Measurements from ENCODE around the gene CEL. TPM values are rescaled to one million over a fixed set of nuclear protein-coding genes. Genes with fewer than 3 reads are reported as not detected.

Gene CEL
- total and polyA plus RNA-seq, 9 donors, result 1.3 to 13.6 (median 2.8) TPM

DNA sequence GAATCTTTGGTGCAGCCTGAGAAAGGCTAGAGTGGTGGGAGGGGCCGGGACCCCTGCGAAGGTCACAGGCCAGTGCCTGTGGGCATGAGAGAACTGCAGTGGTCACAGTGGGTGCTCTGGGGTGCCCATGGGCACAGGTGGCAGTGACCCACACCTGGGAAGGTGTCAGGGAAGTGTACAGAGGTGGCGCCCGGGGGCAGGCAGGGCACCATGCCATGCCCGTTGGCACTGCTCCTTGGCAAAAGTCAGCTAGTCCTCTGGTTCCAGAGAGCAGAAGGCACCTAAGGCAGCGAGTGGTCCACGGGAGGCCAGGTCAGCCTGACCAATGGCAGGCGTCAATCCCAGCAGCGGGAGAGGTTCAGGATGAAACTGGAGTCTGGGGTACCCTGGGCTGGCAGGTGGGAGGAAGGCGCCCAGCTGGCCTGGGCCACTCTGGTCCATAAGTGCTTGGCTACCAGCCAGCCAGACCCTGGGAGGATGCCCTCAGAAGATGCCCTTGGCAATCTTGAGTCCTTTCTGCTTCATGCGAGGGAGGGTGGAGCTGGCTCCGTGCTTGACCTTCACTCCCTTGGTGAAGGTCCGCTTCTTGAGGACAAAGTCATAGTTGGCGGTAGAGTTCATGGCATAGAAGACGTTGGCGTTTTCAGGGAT, 36.4 kb downstream of the CEL start:
- Histone ChIP-seq H3K27me3 (no peaks in the 10 kb centered on the region), H3K9me3 (no peaks in the 10 kb centered on the region), H3K4me3 (no peak overlapping the region), H3K36me3 (no peaks in the 10 kb centered on the region), H3K4me1 (ENCODE audit: insufficient read depth) (no peaks in the 10 kb centered on the region), H3K27ac (no peak overlapping the region)
- intact Hi-C loops (cut with DNase I), result no loop called here
- WGBS, 3 donors, result 86 to 88% (median 87%) methylated on average over 16 of the region's 16 CpGs
- DNase-seq, result no peak
- TF ChIP-seq, protein P1, sequence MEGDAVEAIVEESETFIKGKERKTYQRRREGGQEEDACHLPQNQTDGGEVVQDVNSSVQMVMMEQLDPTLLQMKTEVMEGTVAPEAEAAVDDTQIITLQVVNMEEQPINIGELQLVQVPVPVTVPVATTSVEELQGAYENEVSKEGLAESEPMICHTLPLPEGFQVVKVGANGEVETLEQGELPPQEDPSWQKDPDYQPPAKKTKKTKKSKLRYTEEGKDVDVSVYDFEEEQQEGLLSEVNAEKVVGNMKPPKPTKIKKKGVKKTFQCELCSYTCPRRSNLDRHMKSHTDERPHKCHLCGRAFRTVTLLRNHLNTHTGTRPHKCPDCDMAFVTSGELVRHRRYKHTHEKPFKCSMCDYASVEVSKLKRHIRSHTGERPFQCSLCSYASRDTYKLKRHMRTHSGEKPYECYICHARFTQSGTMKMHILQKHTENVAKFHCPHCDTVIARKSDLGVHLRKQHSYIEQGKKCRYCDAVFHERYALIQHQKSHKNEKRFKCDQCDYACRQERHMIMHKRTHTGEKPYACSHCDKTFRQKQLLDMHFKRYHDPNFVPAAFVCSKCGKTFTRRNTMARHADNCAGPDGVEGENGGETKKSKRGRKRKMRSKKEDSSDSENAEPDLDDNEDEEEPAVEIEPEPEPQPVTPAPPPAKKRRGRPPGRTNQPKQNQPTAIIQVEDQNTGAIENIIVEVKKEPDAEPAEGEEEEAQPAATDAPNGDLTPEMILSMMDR (IDR thresholded peaks at IDR 0.05), result no peak
- TF ChIP-seq POLR2A (IDR thresholded peaks at IDR 0.05), result no peak
- TF ChIP-seq EP300 (IDR thresholded peaks at IDR 0.05), result no peak

DNA sequence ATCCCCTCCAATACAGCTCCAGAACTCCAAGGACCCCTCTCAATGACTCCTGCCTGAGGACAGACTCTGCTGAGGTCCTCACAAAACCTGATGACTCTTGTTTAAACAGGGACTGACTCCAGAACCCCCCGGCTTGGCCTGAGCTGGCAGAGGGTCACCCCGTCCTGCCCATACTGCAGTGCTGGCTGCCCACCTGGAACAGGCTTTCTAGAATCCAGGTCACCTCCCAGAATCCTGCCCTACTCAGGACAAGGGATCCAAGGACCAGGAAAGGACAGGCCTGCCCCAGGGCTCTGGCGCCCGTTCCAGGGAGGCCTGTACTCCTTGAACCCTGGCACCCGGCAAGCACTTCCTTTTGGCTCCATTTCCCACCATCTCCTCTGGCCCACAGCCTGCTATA, 37.1 kb downstream of the CEL start:
- H3K9me3 ChIP-seq, result no peaks in the 10 kb centered on the region
- no peaks in the 10 kb centered on the region for H3K36me3 ChIP-seq
- H3K4me3 ChIP-seq, result no peak overlapping the region
- TF ChIP-seq, protein P1 (IDR thresholded peaks at IDR 0.05), result no peak
- no peak for TF ChIP-seq POLR2A (IDR thresholded peaks at IDR 0.05)
- TF ChIP-seq EP300 (IDR thresholded peaks at IDR 0.05), result no peak
- intact Hi-C loops (cut with DNase I), result no loop called here
- no peaks in the 10 kb centered on the region for H3K4me1 ChIP-seq (ENCODE audit: insufficient read depth)
- peak in 1 of 5 donors; percentile 24 for DNase-seq
- WGBS, 3 donors, result 86 to 97% (median 94%) methylated on average over 5 of the region's 5 CpGs
- no peak overlapping the region for H3K27ac ChIP-seq
- no peaks in the 10 kb centered on the region for H3K27me3 ChIP-seq

DNA sequence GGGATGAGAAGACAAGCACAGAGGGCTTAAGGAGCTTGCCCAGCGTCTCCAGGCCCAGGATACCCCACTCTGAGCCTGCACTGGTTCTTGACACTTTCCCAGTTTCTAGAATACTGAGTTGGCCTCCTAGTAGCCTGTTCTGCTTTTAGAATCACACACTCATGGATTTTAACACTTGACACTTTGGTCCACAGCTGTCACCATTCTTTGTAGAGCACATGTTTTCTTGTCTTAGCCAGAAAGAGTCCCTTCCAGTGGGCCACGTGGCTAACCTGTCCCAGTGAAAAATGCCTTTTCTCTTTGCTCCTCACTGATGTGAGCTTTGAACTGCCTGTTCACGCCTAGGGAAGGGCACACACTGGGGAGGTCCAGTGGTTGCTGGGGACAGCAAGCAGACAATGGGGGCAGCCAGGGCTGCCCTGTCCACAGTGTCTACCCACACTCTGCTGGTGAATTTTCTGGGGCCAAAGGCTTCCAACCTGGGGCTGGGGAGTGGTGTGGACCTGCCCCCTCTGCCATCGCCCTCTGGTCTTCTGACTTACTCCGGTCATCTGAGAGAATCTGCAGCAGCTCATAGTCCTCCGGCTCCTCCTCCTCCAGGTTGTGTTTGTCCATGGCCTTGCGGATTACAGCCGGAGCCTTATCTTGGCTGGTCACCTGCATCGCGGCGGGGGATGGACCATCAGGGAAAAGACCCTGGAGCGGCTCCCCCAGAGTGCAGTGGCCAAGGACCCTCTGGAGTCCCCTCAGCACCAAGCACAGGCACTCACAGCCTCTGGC, 38.1 kb downstream of the CEL start:
- intact Hi-C loops (cut with DNase I), result loop anchor here in 1 of 4 donors (2.0 kb wide), 1 partner anchor 45 kb away; no protein-coding TSS in a partner anchor
- Histone ChIP-seq H3K36me3 (no peaks in the 10 kb centered on the region), H3K4me1 (ENCODE audit: insufficient read depth) (no peaks in the 10 kb centered on the region), H3K4me3 (no peak overlapping the region), H3K9me3 (no peaks in the 10 kb centered on the region), H3K27me3 (no peaks in the 10 kb centered on the region), H3K27ac (no peak overlapping the region)
- WGBS, 3 donors, result 83 to 92% (median 83%) methylated on average over 12 of the region's 12 CpGs
- TF ChIP-seq, protein P1 (IDR thresholded peaks at IDR 0.05), result no peak
- TF ChIP-seq POLR2A (IDR thresholded peaks at IDR 0.05), result no peak
- TF ChIP-seq EP300 (IDR thresholded peaks at IDR 0.05), result no peak
- DNase-seq, result peak in 1 of 5 donors; percentile 19

DNA sequence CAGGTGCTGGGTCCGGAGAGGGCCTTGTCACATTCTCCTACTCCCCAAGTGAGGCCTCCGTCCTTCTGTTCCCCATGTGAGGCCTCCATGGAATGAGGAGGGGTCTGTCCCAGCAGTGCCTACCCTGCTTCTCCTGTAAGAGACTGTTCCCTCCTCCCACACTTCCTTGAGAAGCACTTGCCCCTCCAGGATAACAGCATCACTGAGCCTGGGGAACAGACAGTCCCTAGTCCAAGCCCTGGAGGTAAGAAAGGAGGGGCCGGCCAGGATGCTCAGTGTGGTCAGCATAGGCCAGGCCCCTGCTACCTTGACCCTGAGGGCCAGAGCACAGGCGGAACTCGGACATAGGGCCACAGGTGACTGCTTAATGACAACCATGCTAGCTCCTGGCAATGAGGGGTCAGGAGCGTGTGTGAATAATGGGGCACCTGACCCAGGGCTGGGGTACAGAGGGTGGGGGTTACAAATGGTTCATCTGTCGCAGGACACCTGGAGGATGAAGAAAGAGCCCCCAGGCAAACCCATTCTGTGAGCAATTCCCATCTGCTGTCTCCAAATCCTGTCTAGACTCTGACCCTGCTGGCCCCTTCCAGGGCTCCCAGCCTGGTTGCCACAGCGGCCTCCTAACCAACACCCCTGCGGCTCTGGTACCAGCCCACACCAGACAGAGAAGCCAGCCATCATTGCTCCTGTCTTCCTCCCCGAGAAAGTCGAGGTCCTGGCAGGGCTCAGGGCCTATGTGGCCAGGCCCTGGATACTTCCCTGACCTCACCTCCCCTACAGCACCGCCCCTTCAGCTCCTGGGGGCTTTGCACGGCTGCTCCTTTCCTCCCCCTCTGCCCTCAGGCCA, 39.0 kb downstream of the CEL start:
- intact Hi-C loops (cut with DNase I), result loop anchor here in 1 of 4 donors (2.0 kb wide), 1 partner anchor 44 kb away; no protein-coding TSS in a partner anchor
- H3K27me3 ChIP-seq, result no peaks in the 10 kb centered on the region
- no peak for TF ChIP-seq EP300 (IDR thresholded peaks at IDR 0.05)
- TF ChIP-seq POLR2A (IDR thresholded peaks at IDR 0.05), result no peak
- TF ChIP-seq, protein P1 (IDR thresholded peaks at IDR 0.05), result no peak
- no peaks in the 10 kb centered on the region for H3K4me1 ChIP-seq (ENCODE audit: insufficient read depth)
- DNase-seq, result peak in 1 of 5 donors; percentile 15
- no peak overlapping the region for H3K4me3 ChIP-seq
- no peak overlapping the region for H3K27ac ChIP-seq
- 77 to 88% (median 80%) methylated on average over 13 of the region's 13 CpGs for WGBS, 3 donors
- no peaks in the 10 kb centered on the region for H3K9me3 ChIP-seq
- H3K36me3 ChIP-seq, result no peaks in the 10 kb centered on the region
